ENCODE results near the gene RAB27A. TPM values are rescaled to one million over a fixed set of nuclear protein-coding genes. Genes with fewer than 3 reads are reported as not detected.

RAB27A gene
- total RNA-seq, 2 donors from 2014 or later: 9.6 to 9.9 TPM

Other genes starting within 250 kb of the RAB27A start
- gene RSL24D1, start 92.9 kb downstream of the RAB27A start, total RNA-seq: 10 to 100 TPM; 13.5 to 46.7 TPM
- gene PIGBOS1, start 29.3 kb upstream of the RAB27A start, total RNA-seq: 10 to 100 TPM; 11.2 to 16.1 TPM
- gene PIGB, start 29.4 kb upstream of the RAB27A start, total RNA-seq: 10 to 100 TPM in 1 of 2 donors, 1 to 10 TPM in 1; 9.1 to 17.1 TPM
- 10 to 100 TPM; 64.3 to 71.9 TPM for gene CCPG1, start 118.5 kb upstream of the RAB27A start, total RNA-seq
- gene PIERCE2, start 118.7 kb upstream of the RAB27A start, total RNA-seq: 1 to 10 TPM; 2.0 to 2.1 TPM
- 1 to 10 TPM in 1 of 2 donors, not detected in 1; 2.1 TPM for gene DNAAF4, start 218.4 kb upstream of the RAB27A start, total RNA-seq

Measured in body of pancreas (tissue), 2 donors.